HG03280 (cell line): ENCODE results near the gene HPCA.

Experiments
- ATAC-seq: cut with Tn5 transposase; IDR thresholded peaks from one replicate; pipeline ENCODE4 v1.9.1; 2021; ENCODE audit warnings: mild to moderate bottlenecking, moderate library complexity; ENCODE audit not compliant: unreplicated experiment

Gene HPCA

GRCh38 chr1:32870615-32871363 lies 15.5 kb upstream of the HPCA start, which contains the start of gene FNDC5:
Gene FNDC5 (minus strand): TSS chr1:32870912.
- ATAC-seq = no peak

GRCh38 chr1:32871364-32872191 lies 14.7 kb upstream of the HPCA start:
- ATAC-seq = no peak

DNA sequence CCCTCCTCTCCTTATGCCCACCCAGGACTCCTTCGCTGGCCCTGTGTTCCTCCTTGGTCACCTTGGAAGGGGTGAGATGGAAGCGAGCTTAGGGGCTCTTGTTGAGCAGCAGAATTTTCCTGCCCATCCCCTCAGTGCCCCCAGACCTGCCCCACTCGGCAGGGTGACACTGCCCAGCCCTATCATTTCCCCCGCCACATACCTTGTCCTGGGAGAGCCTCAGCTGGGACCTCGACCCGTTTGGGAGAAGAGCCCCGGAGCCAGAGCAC lies 14.2 kb upstream of the HPCA start:
- ATAC-seq = no peak

DNA sequence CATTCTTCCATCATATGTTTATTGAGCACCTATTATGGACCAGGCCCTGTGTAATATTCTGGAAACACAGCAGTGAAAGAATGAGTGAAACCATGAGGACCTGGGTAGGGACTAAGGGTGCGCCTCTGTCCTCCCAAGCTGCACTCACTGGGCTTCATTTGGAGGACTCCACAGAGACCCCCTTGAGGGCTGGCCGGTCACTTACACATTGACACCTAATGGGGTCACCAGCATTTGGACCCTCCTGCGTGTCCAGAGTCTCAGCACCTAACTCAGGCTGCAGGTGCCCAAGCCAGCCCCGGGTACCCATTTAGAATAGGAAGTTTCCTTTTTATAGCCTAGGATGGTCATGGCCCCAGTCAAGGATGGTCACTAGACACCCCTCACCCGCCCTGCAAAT lies 12.8 kb upstream of the HPCA start:
- ATAC-seq = no peak

DNA sequence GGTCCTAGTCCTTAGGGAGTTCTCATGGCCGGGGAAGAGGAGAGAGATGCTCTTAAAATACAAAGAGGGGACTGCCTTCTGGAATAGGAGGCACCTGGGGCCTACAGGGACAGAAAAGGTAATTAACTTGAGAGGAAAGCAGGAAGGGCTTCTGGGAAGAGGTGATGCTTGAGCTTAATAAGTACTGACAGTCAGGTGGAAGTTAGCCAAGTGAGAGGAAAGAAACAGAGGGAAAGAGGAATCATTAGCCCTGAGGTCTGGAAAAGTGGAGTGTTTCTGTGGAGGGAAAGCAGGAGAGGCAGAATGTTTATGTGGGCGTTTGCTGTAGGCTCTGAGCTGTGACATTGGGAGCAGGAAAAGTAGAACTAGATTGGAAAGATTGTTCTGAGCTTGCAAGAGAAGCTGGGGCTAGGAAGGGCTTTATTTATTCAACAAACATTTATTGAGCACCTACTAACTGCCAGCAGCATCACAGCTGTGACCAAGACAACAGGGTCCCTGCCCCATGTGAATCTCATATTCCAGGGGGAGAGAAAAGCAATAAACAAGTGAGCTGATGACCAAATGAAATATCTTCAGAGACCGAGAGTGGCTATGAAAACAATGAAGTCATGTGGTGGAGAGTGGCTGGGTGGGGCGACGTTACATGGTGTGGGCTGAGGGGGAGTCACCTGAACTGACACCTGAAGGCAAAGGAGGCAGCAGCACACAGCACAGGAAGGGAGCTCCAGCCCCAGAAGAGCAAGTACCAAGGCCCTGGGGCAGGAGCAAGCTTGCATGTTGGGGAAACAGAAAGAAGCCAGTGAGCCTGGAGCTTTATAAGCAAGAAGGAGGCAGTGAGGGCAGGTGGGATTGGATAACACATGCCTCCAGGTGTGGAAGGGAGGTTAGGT lies 11.2 kb upstream of the HPCA start:
- no peak for ATAC-seq

DNA sequence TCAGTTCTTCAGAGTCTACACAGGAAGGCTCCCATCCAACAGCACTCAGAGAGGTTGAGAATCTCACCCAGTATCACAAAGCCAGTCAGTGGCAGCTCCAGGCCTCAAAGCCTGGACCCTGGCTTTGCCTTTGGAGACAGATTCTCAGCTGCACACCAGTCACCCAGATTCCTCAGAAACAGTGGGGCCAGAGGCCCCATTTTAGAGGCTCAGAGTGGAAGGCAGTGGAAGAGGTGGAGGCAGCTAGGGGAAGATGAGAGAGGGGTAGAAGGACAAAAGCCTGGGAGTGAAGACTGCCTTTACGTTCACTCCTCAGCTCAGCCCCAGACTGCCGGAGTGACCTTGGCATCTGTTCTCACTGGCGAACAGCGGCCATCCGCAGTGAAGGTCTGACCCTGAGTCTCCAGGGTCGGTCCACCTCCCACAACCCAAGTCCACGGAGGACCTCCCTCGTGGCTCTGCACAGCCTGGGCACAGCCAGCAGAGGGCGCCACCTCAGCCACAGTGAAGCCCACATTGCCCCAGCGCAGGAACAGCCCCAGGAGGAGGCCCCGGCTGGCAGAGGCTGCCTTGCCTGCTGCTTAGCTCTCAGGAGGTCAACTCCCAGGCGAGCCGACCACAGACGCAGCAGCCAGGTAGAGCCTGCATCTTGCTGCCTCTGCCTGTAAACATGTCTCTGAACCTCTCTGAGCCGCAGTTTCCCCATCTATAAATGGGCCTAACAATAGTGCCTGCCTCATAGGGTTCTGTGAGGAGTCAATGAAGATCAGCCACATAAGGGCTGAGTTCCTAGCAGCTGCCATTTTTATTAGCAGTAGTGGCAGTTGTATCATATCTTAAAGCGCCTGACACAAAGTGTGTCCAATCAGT lies 9.7 kb upstream of the HPCA start:
- ATAC-seq = no peak

- no peak for ATAC-seq
Measured at GRCh38 chr1:32877211-32878110, 8.8 kb upstream of the HPCA start.

- ATAC-seq = no peak
Measured at GRCh38 chr1:32878183-32878582, 8.1 kb upstream of the HPCA start.

DNA sequence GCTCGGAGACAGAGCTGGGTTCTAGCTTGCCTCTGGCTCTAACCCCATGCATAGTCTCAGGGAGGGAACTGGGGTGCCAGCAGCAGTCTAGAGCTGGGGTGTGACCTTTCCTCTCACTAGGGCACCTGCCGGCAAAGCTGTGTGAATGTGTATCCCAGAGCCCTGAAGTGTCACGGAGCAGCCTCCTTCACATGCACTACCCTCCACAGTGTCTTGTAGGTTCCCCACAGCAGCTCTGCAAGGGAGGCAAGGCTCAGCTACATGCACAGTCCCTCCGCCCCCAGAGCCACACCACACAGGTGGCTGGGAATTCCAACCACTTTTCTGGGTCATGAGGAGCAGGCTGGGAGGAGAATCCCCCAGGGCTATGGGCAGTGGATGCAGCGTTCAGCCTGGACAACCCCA lies 7.7 kb upstream of the HPCA start:
- ATAC-seq = no peak

DNA sequence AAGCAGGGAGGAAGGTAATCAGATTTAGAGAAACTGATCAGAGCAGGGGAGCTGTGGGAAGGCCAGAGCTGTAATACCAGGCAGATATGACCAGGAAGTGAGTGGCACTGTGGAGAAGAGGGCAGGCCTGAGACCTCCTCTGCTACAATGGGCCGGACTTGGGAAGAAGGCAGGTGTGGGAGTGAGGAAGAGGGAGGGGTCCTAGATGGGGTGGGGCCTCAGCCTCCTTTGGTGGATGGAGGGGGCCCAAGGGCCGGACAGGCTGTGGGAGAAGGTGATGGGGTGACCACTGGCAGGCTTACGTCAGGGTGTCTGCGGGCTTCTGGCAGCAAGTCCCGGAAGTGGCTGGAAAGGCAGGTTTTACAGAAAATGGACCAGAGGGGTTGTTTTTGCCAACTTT lies 5.0 kb upstream of the HPCA start:
- ATAC-seq = no peak

GRCh38 chr1:32881871-32882850 lies 4.1 kb upstream of the HPCA start:
- ATAC-seq = no peak

GRCh38 chr1:32883338-32884031 lies 2.8 kb upstream of the HPCA start:
- ATAC-seq = no peak

DNA sequence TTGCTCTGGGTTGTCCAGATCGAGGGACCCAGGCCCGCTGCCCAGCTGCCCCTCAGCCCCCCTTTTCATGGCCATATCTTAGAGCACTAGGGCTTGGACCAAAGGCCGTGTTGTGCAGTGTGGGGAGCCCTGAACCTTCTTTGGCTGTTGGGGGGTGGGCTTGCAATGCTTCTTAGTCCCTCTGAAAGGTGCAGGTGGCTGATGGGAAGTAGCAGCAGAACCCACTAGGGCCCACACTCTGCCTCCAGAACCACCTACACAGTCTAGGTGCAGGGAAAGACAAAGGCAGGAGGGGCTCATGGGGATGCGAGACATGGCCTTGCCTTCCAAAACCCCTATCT lies 2.3 kb upstream of the HPCA start:
- no peak for ATAC-seq

- no peak for ATAC-seq
Measured at GRCh38 chr1:32884726-32885125, 1.6 kb upstream of the HPCA start.

DNA sequence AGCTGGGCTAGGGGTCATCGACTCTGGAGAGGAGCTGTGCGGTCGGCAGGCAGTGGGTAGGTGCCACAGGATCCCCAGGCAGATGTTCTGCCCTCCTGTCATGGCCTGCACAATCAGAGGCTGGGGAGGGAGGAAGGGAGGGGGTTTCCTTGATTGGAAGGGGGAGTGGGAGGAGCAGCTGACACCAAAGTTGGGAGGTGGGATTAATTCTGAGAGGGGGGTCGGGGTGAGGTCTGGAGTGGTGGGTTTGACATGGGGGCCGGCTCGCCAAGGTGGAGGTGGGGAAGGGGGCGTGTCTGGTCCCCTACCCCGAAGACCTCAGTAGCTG lies 651 bp upstream of the HPCA start:
- no peak for ATAC-seq

DNA sequence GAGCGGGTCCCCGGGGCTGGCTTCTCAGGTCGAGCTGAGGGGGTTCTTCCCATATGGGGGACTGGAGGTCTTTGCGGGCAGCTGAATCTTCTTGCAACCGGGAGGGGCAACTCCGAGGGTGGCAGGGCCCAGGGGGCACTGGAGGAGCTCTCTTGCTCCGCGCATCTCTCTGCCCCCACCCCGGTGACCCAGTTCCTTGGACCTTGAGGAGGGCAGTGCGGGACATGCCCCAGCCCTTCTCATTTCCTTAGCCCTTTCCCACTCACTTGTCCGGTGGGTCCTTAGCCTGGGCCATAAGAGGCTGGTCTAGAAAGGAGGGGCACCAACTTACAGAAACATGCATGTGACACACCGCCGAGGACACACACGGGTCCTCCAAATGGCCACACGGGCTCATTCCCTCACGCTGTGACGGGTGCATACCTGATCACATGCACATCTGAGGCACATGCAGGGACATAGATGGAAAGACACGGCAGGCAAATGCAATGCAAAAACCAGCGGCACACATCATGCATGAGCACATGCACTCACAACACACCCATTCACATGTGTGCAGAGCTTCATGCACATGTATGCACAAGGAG lies 630 bp downstream of the HPCA start:
- ATAC-seq = no peak

DNA sequence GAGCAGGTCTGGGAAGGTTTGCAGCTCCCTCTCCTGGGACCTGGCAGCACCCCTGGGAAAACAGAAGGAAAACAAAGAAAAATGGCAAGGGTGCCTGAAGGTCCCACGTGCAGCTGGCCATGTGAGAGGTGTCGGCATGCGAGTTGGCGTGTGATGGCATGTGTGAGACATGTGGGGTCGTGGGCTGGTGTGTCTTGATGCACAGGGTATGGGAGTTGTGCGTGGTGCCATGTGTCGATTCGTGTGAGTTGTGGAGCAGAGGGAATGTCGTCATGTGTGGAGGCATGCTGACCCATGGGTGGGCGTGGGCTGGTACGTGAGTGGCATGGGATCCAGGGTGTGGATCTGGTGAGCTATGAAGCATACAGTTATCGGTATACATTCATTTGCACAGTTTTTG lies 1.3 kb downstream of the HPCA start:
- ATAC-seq = no peak

DNA sequence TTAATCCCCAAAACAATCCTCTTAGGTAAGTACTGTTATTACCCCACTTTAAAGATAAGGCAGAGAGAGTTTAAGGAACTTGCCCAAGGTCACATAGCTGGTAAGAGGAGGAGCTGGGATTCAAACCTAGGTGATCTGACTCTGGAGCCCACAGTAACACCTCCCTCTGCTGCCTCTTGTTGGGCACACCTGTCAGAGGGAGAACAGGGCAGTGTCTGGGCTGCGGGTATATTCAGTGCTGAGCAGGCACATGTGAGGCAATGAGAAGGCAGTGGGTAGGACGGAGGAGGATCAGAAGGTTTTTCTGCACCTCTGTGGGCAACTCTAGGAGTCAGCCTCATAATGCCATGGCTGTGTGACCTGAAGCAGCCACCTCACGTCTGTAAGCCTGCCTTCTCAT lies 1.8 kb downstream of the HPCA start:
- ATAC-seq = no peak
